ENCODE measurements around the gene ARID1B.

Gene ARID1B

GRCh38 chr6:156857573-156857972, 80.4 kb downstream of the ARID1B start:
- Histone ChIP-seq H3K9me3 (ENCODE audit: insufficient read depth, low read depth, low read length) (no peaks in the 10 kb centered on the region), H3K27ac (ENCODE audit: low read depth, low read length) (no peak overlapping the region), H3K36me3 (ENCODE audit: insufficient read depth, low read length) (no peaks in the 10 kb centered on the region), H3K27me3 (ENCODE audit: insufficient read depth, low read length) (no peaks in the 10 kb centered on the region), H3K4me1 (ENCODE audit: insufficient read depth, low read length) (peaks cover 38% of the 10 kb centered on the region), H3K9ac (ENCODE audit: low read depth, low read length) (no peak overlapping the region), H3K4me3 (ENCODE audit: low read length) (no peak overlapping the region)
- WGBS = 96% methylated on average over 2 of the region's 2 CpGs

GRCh38 chr6:156859686-156860085, 82.5 kb downstream of the ARID1B start:
- 98% methylated on average over 1 of the region's 1 CpG for WGBS
- Histone ChIP-seq H3K27ac (ENCODE audit: low read depth, low read length) (no peak overlapping the region), H3K4me3 (ENCODE audit: low read length) (no peak overlapping the region), H3K27me3 (ENCODE audit: insufficient read depth, low read length) (no peaks in the 10 kb centered on the region), H3K4me1 (ENCODE audit: insufficient read depth, low read length) (peaks cover 18% of the 10 kb centered on the region), H3K36me3 (ENCODE audit: insufficient read depth, low read length) (no peaks in the 10 kb centered on the region), H3K9me3 (ENCODE audit: insufficient read depth, low read depth, low read length) (no peaks in the 10 kb centered on the region), H3K9ac (ENCODE audit: low read depth, low read length) (no peak overlapping the region)

- peaks cover 24% of the 10 kb centered on the region for H3K4me1 ChIP-seq (ENCODE audit: insufficient read depth, low read length)
- no peak overlapping the region for H3K9ac ChIP-seq (ENCODE audit: low read depth, low read length)
- WGBS = 93% methylated on average over 7 of the region's 7 CpGs
- H3K9me3 ChIP-seq (ENCODE audit: insufficient read depth, low read depth, low read length) = no peaks in the 10 kb centered on the region
- H3K4me3 ChIP-seq (ENCODE audit: low read length) = no peak overlapping the region
- no peak overlapping the region for H3K27ac ChIP-seq (ENCODE audit: low read depth, low read length)
- H3K36me3 ChIP-seq (ENCODE audit: insufficient read depth, low read length) = no peaks in the 10 kb centered on the region
- H3K27me3 ChIP-seq (ENCODE audit: insufficient read depth, low read length) = no peaks in the 10 kb centered on the region
Measured at GRCh38 chr6:156862711-156863110, 85.5 kb downstream of the ARID1B start.

GRCh38 chr6:156863504-156863903, 86.3 kb downstream of the ARID1B start:
- no peaks in the 10 kb centered on the region for H3K27me3 ChIP-seq (ENCODE audit: insufficient read depth, low read length)
- H3K27ac ChIP-seq (ENCODE audit: low read depth, low read length) = no peak overlapping the region
- no peak overlapping the region for H3K4me3 ChIP-seq (ENCODE audit: low read length)
- H3K9me3 ChIP-seq (ENCODE audit: insufficient read depth, low read depth, low read length) = no peaks in the 10 kb centered on the region
- H3K36me3 ChIP-seq (ENCODE audit: insufficient read depth, low read length) = no peaks in the 10 kb centered on the region
- H3K9ac ChIP-seq (ENCODE audit: low read depth, low read length) = no peak overlapping the region
- H3K4me1 ChIP-seq (ENCODE audit: insufficient read depth, low read length) = peaks cover 32% of the 10 kb centered on the region

GRCh38 chr6:156864557-156864956, 87.4 kb downstream of the ARID1B start:
- no peak overlapping the region for H3K4me3 ChIP-seq (ENCODE audit: low read length)
- peaks cover 40% of the 10 kb centered on the region for H3K4me1 ChIP-seq (ENCODE audit: insufficient read depth, low read length)
- no peaks in the 10 kb centered on the region for H3K36me3 ChIP-seq (ENCODE audit: insufficient read depth, low read length)
- 90% methylated on average over 5 of the region's 6 CpGs for WGBS
- H3K27ac ChIP-seq (ENCODE audit: low read depth, low read length) = no peak overlapping the region
- no peak overlapping the region for H3K9ac ChIP-seq (ENCODE audit: low read depth, low read length)
- no peaks in the 10 kb centered on the region for H3K9me3 ChIP-seq (ENCODE audit: insufficient read depth, low read depth, low read length)
- H3K27me3 ChIP-seq (ENCODE audit: insufficient read depth, low read length) = no peaks in the 10 kb centered on the region

- WGBS = 91% methylated on average over 1 of the region's 1 CpG
- H3K9ac ChIP-seq (ENCODE audit: low read depth, low read length) = no peak overlapping the region
- H3K27ac ChIP-seq (ENCODE audit: low read depth, low read length) = no peak overlapping the region
- H3K36me3 ChIP-seq (ENCODE audit: insufficient read depth, low read length) = no peaks in the 10 kb centered on the region
- peaks cover 45% of the 10 kb centered on the region for H3K4me1 ChIP-seq (ENCODE audit: insufficient read depth, low read length)
- no peaks in the 10 kb centered on the region for H3K9me3 ChIP-seq (ENCODE audit: insufficient read depth, low read depth, low read length)
- H3K27me3 ChIP-seq (ENCODE audit: insufficient read depth, low read length) = no peaks in the 10 kb centered on the region
- H3K4me3 ChIP-seq (ENCODE audit: low read length) = no peak overlapping the region
Measured at GRCh38 chr6:156865019-156865629, 87.9 kb downstream of the ARID1B start.

- Histone ChIP-seq H3K27ac (ENCODE audit: low read depth, low read length) (no peak overlapping the region), H3K9ac (ENCODE audit: low read depth, low read length) (no peak overlapping the region), H3K9me3 (ENCODE audit: insufficient read depth, low read depth, low read length) (no peaks in the 10 kb centered on the region), H3K36me3 (ENCODE audit: insufficient read depth, low read length) (no peaks in the 10 kb centered on the region), H3K4me3 (ENCODE audit: low read length) (no peak overlapping the region), H3K4me1 (ENCODE audit: insufficient read depth, low read length) (peaks cover 54% of the 10 kb centered on the region), H3K27me3 (ENCODE audit: insufficient read depth, low read length) (no peaks in the 10 kb centered on the region)
- 80% methylated on average over 9 of the region's 10 CpGs for WGBS
Measured at GRCh38 chr6:156866220-156867015, 89.2 kb downstream of the ARID1B start.

GRCh38 chr6:156867121-156867520, 89.9 kb downstream of the ARID1B start:
- H3K36me3 ChIP-seq (ENCODE audit: insufficient read depth, low read length) = no peaks in the 10 kb centered on the region
- H3K9ac ChIP-seq (ENCODE audit: low read depth, low read length) = no peak overlapping the region
- 90% methylated on average over 2 of the region's 2 CpGs for WGBS
- H3K27me3 ChIP-seq (ENCODE audit: insufficient read depth, low read length) = no peaks in the 10 kb centered on the region
- no peak overlapping the region for H3K4me3 ChIP-seq (ENCODE audit: low read length)
- H3K9me3 ChIP-seq (ENCODE audit: insufficient read depth, low read depth, low read length) = no peaks in the 10 kb centered on the region
- no peak overlapping the region for H3K27ac ChIP-seq (ENCODE audit: low read depth, low read length)
- peaks cover 54% of the 10 kb centered on the region for H3K4me1 ChIP-seq (ENCODE audit: insufficient read depth, low read length)

- 68% methylated on average over 3 of the region's 3 CpGs for WGBS
Measured at GRCh38 chr6:156868385-156868784, 91.2 kb downstream of the ARID1B start.

GRCh38 chr6:156869980-156870398, 92.8 kb downstream of the ARID1B start:
- Histone ChIP-seq H3K9ac (ENCODE audit: low read depth, low read length) (peak overlapping the region; percentile 55), H3K9me3 (ENCODE audit: insufficient read depth, low read depth, low read length) (no peaks in the 10 kb centered on the region), H3K4me3 (ENCODE audit: low read length) (peak overlapping the region; percentile 34), H3K4me1 (ENCODE audit: insufficient read depth, low read length) (peaks cover 61% of the 10 kb centered on the region), H3K36me3 (ENCODE audit: insufficient read depth, low read length) (no peaks in the 10 kb centered on the region), H3K27me3 (ENCODE audit: insufficient read depth, low read length) (no peaks in the 10 kb centered on the region), H3K27ac (ENCODE audit: low read depth, low read length) (peak overlapping the region; percentile 63)
- WGBS = 17% methylated on average over 13 of the region's 13 CpGs

More at GRCh38 chr6:156868385-156868784, 91.2 kb downstream of the ARID1B start:
- Histone ChIP-seq H3K4me3 (ENCODE audit: low read length) (no peak overlapping the region), H3K36me3 (ENCODE audit: insufficient read depth, low read length) (no peaks in the 10 kb centered on the region), H3K9me3 (ENCODE audit: insufficient read depth, low read depth, low read length) (no peaks in the 10 kb centered on the region), H3K27ac (ENCODE audit: low read depth, low read length) (no peak overlapping the region), H3K4me1 (ENCODE audit: insufficient read depth, low read length) (peaks cover 54% of the 10 kb centered on the region), H3K9ac (ENCODE audit: low read depth, low read length) (no peak overlapping the region), H3K27me3 (ENCODE audit: insufficient read depth, low read length) (no peaks in the 10 kb centered on the region)

GRCh38 chr6:156870924-156871539, 93.9 kb downstream of the ARID1B start:
- H3K9me3 ChIP-seq (ENCODE audit: insufficient read depth, low read depth, low read length) = no peaks in the 10 kb centered on the region
- no peak overlapping the region for H3K9ac ChIP-seq (ENCODE audit: low read depth, low read length)
- no peak overlapping the region for H3K27ac ChIP-seq (ENCODE audit: low read depth, low read length)
- H3K36me3 ChIP-seq (ENCODE audit: insufficient read depth, low read length) = no peaks in the 10 kb centered on the region
- 86% methylated on average over 4 of the region's 5 CpGs for WGBS
- H3K4me1 ChIP-seq (ENCODE audit: insufficient read depth, low read length) = peaks cover 52% of the 10 kb centered on the region
- H3K27me3 ChIP-seq (ENCODE audit: insufficient read depth, low read length) = no peaks in the 10 kb centered on the region
- no peak overlapping the region for H3K4me3 ChIP-seq (ENCODE audit: low read length)

Measured in HUES64 (cell line).